HepG2 (cell line): Measurements from ENCODE around the gene TLCD5. TPM values are rescaled to one million over a fixed set of nuclear protein-coding genes. Genes with fewer than 3 reads are reported as not detected.

Source experiments
- AGO2 ChIP-seq: fragments of 200-400 bp; formaldehyde crosslinking; optimal IDR thresholded peaks from 2 replicates; pipeline ENCODE3; 2017; ENCODE audit warnings: mild to moderate bottlenecking, low read depth, low read length, moderate library complexity
- CEBPG ChIP-seq: IDR thresholded peaks from 2 replicates; pipeline ENCODE4 v1.6.1; 2016
- CENPX ChIP-seq: sonication (generic); formaldehyde crosslinking; IDR thresholded peaks from 2 replicates; pipeline ENCODE4 v1.9.0; 2021; ENCODE audit warnings: mild to moderate bottlenecking, missing genetic modification reagents, moderate library complexity
- FOXK2 ChIP-seq: fragments of 450-650 bp; IDR thresholded peaks from 2 replicates; pipeline ENCODE4 v1.6.1; 2016
- GATA4 ChIP-seq: sonication (generic); IDR thresholded peaks from 2 replicates; pipeline ENCODE4 v1.6.1; 2016; ENCODE audit warnings: antibody characterized with exemption, low read depth, borderline replicate concordance
- KDM1A ChIP-seq: IDR thresholded peaks from 2 replicates; pipeline ENCODE4 v1.6.1; 2016; ENCODE audit warnings: missing compliant biosample characterization
- NFYB ChIP-seq: sonication (generic); formaldehyde crosslinking; IDR thresholded peaks from 2 replicates; pipeline ENCODE4 v1.4.0; 2020; ENCODE audit warnings: missing genetic modification reagents
- RCOR2 ChIP-seq: IDR thresholded peaks from 2 replicates; pipeline ENCODE4 v1.6.1; 2016; ENCODE audit warnings: missing biosample characterization, missing genetic modification reagents
- SIX1 ChIP-seq: sonication (generic); formaldehyde crosslinking; IDR thresholded peaks from 2 replicates; pipeline ENCODE4 v1.4.0; 2020; ENCODE audit warnings: missing genetic modification reagents, borderline replicate concordance
- SP5 ChIP-seq: IDR thresholded peaks from 2 replicates; pipeline ENCODE4 v1.6.1; 2016; ENCODE audit warnings: low read depth, borderline replicate concordance
- SRSF9 ChIP-seq: fragments of 200-400 bp; formaldehyde crosslinking; IDR thresholded peaks from 2 replicates; pipeline ENCODE4 v1.6.1; 2018; ENCODE audit warnings: borderline replicate concordance, mild to moderate bottlenecking, low read depth, low read length; ENCODE audit not compliant: insufficient read depth, poor library complexity, severe bottlenecking
- ZNF160 ChIP-seq: sonication (generic); formaldehyde crosslinking; IDR thresholded peaks from 2 replicates; pipeline ENCODE4 v1.8.0; 2022; ENCODE audit warnings: mild to moderate bottlenecking, inconsistent platforms, missing genetic modification reagents
- ZNF235 ChIP-seq: sonication (generic); formaldehyde crosslinking; IDR thresholded peaks from 2 replicates; pipeline ENCODE4 v1.8.1; 2023; ENCODE audit warnings: mild to moderate bottlenecking, missing genetic modification reagents, borderline replicate concordance
- ZNF251 ChIP-seq: sonication (generic); formaldehyde crosslinking; IDR thresholded peaks from 2 replicates; pipeline ENCODE4 v1.9.0; 2021; ENCODE audit warnings: mild to moderate bottlenecking, missing genetic modification reagents
- ZNF350 ChIP-seq: sonication (generic); formaldehyde crosslinking; IDR thresholded peaks from 2 replicates; pipeline ENCODE4 v1.4.0; 2020; ENCODE audit warnings: mild to moderate bottlenecking, low read depth, missing genetic modification reagents, borderline replicate concordance
- ZNF546 ChIP-seq: sonication (generic); formaldehyde crosslinking; conservative IDR thresholded peaks from 2 replicates; pipeline ENCODE4 v1.8.1; 2023; ENCODE audit warnings: mild to moderate bottlenecking, missing genetic modification reagents
- ZNF614 ChIP-seq: IDR thresholded peaks from 2 replicates; pipeline ENCODE4 v1.6.1; 2018; ENCODE audit warnings: missing biosample characterization, missing genetic modification reagents, inconsistent platforms, borderline replicate concordance
- ZNF746 ChIP-seq: sonication (generic); formaldehyde crosslinking; IDR thresholded peaks from 2 replicates; pipeline ENCODE4 v1.8.0; 2022; ENCODE audit warnings: mild to moderate bottlenecking, missing genetic modification reagents
- ZNF772 ChIP-seq: sonication (generic); formaldehyde crosslinking; IDR thresholded peaks from 2 replicates; pipeline ENCODE4 v1.5.0; 2020; ENCODE audit warnings: mild to moderate bottlenecking, missing genetic modification reagents
- ZNF781 ChIP-seq: sonication (generic); formaldehyde crosslinking; IDR thresholded peaks from 2 replicates; pipeline ENCODE4 v1.5.1; 2020; ENCODE audit warnings: borderline replicate concordance, mild to moderate bottlenecking, missing genetic modification reagents; ENCODE audit errors: not compliant biosample characterization
- ZNF790 ChIP-seq: sonication (generic); formaldehyde crosslinking; IDR thresholded peaks from 2 replicates; pipeline ENCODE4 v1.8.0; 2022; ENCODE audit warnings: missing genetic modification reagents, mild to moderate bottlenecking, borderline replicate concordance
- polyA plus RNA-seq, 8 experiments: library from polyadenylated mRNA; depleted of rRNA in 3 of 8; stranded (reverse) in 7 of 8; unstranded in 1 of 8; fragments of >200 nt; fragmentation: Illumina TruSeq in 4 of 8; extraction: Trizol in 4 of 8; gene quantifications; 2 replicates each; pipeline versions ENCODE4 v1.2.1 to v1.2.3, GENCODE V29; 2011 to 2016; ENCODE audit warnings: low read depth in 4 of 8, missing spikeins in 1 of 8, mixed read lengths in 1 of 8; ENCODE audit not compliant: insufficient read depth in 1 of 8
- total RNA-seq, 5 experiments: library from RNA; depleted of rRNA; stranded (reverse); fragments of >200 nt; fragmentation: Illumina TruSeq; extraction: Trizol; gene quantifications; 2 replicates each; pipeline ENCODE4 v1.2.3, GENCODE V29; 2016; ENCODE audit warnings: low read depth in 1 of 5
- TF ChIP-seq, protein P1 (sequence below): sonication (generic); formaldehyde crosslinking; IDR thresholded peaks from 2 replicates; pipeline ENCODE4 v1.4.0; 2020; ENCODE audit warnings: missing genetic modification reagents, low read depth, mild to moderate bottlenecking, borderline replicate concordance
- TF ChIP-seq, protein P2 (sequence below): sonication (generic); IDR thresholded peaks from 2 replicates; pipeline ENCODE4 v1.6.1; 2016; ENCODE audit warnings: low read depth, borderline replicate concordance
- TF ChIP-seq, protein P3 (sequence below): fragments of 450-650 bp; IDR thresholded peaks from 2 replicates; pipeline ENCODE4 v1.6.1; 2017
- TF ChIP-seq, protein P4 (sequence below): sonication (generic); formaldehyde crosslinking; IDR thresholded peaks from 2 replicates; pipeline ENCODE4 v1.4.0; 2020; ENCODE audit warnings: missing genetic modification reagents

TLCD5 gene
- total and polyA plus RNA-seq, 2 of the 13 experiments (the other 11 are each of a cell fraction or from before 2014, with no cell fraction given) = 6.1 to 7.6 TPM

DNA sequence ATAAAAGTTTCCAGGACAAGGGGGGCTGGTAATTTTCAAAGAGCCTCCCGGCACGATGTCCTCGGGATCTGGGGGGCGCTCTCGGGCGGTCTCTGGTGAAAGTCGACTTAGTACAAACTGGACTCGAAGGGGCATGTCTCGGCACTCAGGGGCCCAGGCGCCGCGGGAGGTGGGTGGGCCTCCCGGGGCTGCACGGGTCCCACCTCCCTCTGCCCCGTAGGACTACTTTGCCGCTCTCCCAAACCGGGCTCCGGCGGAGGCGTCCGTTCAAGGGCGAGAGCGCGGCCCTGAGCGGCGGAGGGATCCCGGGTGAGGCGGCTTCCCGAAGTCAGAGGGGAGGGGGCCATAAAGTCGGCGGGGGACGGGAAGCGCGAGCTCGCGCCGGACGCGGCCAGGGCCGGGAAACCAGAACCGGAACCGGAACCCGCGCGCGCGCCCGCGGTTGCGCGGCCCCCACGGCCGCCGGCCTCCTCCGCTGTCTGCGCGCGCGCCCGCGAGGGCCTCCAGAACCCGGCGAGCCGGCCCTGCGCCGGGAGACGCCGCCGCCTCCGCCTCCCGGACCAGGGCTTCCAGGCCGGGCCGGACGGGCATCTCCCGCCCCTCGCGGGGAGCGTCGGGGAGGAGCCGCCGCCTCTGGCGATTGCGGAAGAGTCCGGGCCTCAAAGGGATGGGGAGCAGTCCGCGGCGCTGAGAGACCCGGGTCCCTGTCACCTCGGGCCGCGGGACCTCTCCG lies 11.0 kb downstream of the TLCD5 start, which contains the start of gene ARHGEF12 (continued):
- TF ChIP-seq, protein P1, sequence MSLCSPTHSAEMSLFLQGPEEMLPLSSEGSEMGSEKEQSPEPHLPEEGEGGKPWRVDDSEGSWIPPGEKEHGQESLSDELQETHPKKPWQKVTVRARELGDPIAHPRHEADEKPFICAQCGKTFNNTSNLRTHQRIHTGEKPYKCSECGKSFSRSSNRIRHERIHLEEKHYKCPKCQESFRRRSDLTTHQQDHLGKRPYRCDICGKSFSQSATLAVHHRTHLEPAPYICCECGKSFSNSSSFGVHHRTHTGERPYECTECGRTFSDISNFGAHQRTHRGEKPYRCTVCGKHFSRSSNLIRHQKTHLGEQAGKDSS = peak; percentile 87
- no peak for TF ChIP-seq CENPX (CRISPR knock-in tag)
- peak; percentile 34 for TF ChIP-seq ZNF781 (CRISPR knock-in tag)
- peak; percentile 11 for TF ChIP-seq AGO2
- TF ChIP-seq ZNF614 (CRISPR knock-in tag) = 0 out of 2 replicates have a peak, but pooled peaks have one; percentile 64
- peak; percentile 95 for TF ChIP-seq ZNF350 (CRISPR knock-in tag)
- TF ChIP-seq ZNF546 (CRISPR knock-in tag) = no peak
- peak; percentile 32; the same call in 1 of the 2 replicates for TF ChIP-seq GATA4
- no peak for TF ChIP-seq CEBPG (CRISPR knock-in tag)
- no peak for TF ChIP-seq SIX1 (CRISPR knock-in tag)
- peak; percentile 90 for TF ChIP-seq ZNF746 (CRISPR knock-in tag)
- TF ChIP-seq SRSF9 = no peak
- TF ChIP-seq RCOR2 = no peak
- no peak for TF ChIP-seq KDM1A (CRISPR knock-in tag)
- no peak for TF ChIP-seq SP5
- TF ChIP-seq NFYB (CRISPR knock-in tag) = no peak
- TF ChIP-seq FOXK2 = no peak
- peak; percentile 33; the same call in 1 of the 2 replicates for TF ChIP-seq ZNF772 (CRISPR knock-in tag)
- TF ChIP-seq, protein P2, sequence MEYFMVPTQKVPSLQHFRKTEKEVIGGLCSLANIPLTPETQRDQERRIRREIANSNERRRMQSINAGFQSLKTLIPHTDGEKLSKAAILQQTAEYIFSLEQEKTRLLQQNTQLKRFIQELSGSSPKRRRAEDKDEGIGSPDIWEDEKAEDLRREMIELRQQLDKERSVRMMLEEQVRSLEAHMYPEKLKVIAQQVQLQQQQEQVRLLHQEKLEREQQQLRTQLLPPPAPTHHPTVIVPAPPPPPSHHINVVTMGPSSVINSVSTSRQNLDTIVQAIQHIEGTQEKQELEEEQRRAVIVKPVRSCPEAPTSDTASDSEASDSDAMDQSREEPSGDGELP = peak; percentile 11; the same call in 1 of the 2 replicates
- TF ChIP-seq, protein P3, sequence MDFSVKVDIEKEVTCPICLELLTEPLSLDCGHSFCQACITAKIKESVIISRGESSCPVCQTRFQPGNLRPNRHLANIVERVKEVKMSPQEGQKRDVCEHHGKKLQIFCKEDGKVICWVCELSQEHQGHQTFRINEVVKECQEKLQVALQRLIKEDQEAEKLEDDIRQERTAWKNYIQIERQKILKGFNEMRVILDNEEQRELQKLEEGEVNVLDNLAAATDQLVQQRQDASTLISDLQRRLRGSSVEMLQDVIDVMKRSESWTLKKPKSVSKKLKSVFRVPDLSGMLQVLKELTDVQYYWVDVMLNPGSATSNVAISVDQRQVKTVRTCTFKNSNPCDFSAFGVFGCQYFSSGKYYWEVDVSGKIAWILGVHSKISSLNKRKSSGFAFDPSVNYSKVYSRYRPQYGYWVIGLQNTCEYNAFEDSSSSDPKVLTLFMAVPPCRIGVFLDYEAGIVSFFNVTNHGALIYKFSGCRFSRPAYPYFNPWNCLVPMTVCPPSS = no peak
- TF ChIP-seq ZNF160 = no peak
- TF ChIP-seq, protein P4, sequence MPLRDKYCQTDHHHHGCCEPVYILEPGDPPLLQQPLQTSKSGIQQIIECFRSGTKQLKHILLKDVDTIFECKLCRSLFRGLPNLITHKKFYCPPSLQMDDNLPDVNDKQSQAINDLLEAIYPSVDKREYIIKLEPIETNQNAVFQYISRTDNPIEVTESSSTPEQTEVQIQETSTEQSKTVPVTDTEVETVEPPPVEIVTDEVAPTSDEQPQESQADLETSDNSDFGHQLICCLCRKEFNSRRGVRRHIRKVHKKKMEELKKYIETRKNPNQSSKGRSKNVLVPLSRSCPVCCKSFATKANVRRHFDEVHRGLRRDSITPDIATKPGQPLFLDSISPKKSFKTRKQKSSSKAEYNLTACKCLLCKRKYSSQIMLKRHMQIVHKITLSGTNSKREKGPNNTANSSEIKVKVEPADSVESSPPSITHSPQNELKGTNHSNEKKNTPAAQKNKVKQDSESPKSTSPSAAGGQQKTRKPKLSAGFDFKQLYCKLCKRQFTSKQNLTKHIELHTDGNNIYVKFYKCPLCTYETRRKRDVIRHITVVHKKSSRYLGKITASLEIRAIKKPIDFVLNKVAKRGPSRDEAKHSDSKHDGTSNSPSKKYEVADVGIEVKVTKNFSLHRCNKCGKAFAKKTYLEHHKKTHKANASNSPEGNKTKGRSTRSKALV = no peak; the same call in 1 of the 2 replicates
- TF ChIP-seq ZNF235 (CRISPR knock-in tag) = no peak; the same call in 1 of the 2 replicates
- TF ChIP-seq ZNF251 (CRISPR knock-in tag) = no peak
- TF ChIP-seq ZNF790 = peak; percentile 82; the same call in 1 of the 2 replicates
